ENCODE data around the gene MAEA.

MAEA gene

DNA sequence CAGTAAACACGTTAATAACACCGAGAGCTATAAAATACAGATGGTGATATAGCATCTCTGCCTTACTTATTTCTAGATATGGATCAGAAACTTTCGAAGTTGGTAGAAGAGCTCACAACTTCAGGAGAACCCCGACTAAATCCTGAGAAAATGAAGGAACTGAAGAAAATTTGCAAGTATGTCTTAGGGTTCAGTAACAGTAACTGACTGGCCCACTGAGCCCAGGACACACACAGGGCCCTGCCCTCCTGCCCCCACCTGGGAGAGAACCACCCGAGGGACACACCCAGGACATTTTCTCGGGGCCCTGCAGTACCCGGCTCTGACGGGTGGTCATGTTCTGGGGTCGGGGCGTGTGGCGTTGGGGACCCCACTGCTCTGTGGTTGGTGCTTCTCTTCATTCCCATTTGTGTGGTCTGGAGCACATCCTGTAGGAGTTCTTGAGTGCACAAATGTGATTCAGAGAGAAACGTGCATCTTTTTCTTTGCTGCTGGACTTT, 58.4 kb downstream of the MAEA start:
- peak overlapping the region; percentile 77 for H3K9ac ChIP-seq (ENCODE audit: low read depth, low read length, poor library complexity, severe bottlenecking)
- TF ChIP-seq, protein P1, sequence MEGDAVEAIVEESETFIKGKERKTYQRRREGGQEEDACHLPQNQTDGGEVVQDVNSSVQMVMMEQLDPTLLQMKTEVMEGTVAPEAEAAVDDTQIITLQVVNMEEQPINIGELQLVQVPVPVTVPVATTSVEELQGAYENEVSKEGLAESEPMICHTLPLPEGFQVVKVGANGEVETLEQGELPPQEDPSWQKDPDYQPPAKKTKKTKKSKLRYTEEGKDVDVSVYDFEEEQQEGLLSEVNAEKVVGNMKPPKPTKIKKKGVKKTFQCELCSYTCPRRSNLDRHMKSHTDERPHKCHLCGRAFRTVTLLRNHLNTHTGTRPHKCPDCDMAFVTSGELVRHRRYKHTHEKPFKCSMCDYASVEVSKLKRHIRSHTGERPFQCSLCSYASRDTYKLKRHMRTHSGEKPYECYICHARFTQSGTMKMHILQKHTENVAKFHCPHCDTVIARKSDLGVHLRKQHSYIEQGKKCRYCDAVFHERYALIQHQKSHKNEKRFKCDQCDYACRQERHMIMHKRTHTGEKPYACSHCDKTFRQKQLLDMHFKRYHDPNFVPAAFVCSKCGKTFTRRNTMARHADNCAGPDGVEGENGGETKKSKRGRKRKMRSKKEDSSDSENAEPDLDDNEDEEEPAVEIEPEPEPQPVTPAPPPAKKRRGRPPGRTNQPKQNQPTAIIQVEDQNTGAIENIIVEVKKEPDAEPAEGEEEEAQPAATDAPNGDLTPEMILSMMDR (conservative IDR thresholded peaks at IDR 0.05; ENCODE audit: low read length), result no peak
- no peak for TF ChIP-seq EZH2phosphoT487 (IDR thresholded peaks at IDR 0.05; ENCODE audit: borderline replicate concordance)
- H3K36me3 ChIP-seq (ENCODE audit: insufficient read depth, low read length), result no peaks in the 10 kb centered on the region
- no peaks in the 10 kb centered on the region for H3F3A ChIP-seq (ENCODE audit: low read depth)
- peaks cover 4% of the 10 kb centered on the region for H4K20me1 ChIP-seq (ENCODE audit: insufficient read depth, low read length, poor library complexity, severe bottlenecking)
- H3K4me2 ChIP-seq (ENCODE audit: low read depth, low read length, poor library complexity, severe bottlenecking), result peak overlapping the region; percentile 92
- H3K4me1 ChIP-seq (ENCODE audit: insufficient read depth, low read length, poor library complexity, severe bottlenecking), result peaks cover 29% of the 10 kb centered on the region
- H3K9me3 ChIP-seq (ENCODE audit: insufficient read depth, low read depth, low read length), result no peaks in the 10 kb centered on the region
- no peaks in the 10 kb centered on the region for H3K9me2 ChIP-seq (replicated peaks; ENCODE audit: low read depth, low read length)
- no peaks in the 10 kb centered on the region for H3K27me3 ChIP-seq (ENCODE audit: insufficient read depth, low read length, poor library complexity, severe bottlenecking)
- peak overlapping the region; percentile 73 for H3K4me3 ChIP-seq (ENCODE audit: low read length, poor library complexity, severe bottlenecking)
- H2AFZ ChIP-seq (ENCODE audit: low read length), result no peak overlapping the region
- H3K79me2 ChIP-seq (ENCODE audit: insufficient read depth, low read length), result peaks cover 25% of the 10 kb centered on the region

DNA sequence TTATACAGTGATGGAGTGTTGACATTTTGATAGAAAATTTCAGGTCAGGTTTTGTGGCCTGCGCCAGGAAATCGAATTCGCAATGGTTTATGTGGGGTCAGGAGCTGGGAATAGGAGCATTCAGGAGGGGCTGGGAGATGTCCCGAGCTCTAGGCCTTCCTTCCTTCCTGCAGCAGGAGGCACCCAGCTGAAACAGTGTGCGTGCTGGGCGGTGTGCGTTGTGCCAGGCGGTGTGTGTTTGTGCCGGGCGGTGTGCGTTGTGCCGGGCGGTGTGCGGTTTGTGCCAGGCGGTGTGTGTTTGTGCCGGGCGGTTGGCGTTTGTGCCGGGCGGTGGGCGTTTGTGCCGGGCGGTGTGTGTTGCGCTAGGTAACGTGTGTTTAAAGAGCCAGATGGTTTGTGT, 59.1 kb downstream of the MAEA start:
- H3K27me3 ChIP-seq (ENCODE audit: insufficient read depth, low read length, poor library complexity, severe bottlenecking), result no peaks in the 10 kb centered on the region
- peak overlapping the region; percentile 77 for H3K9ac ChIP-seq (ENCODE audit: low read depth, low read length, poor library complexity, severe bottlenecking)
- H3K4me2 ChIP-seq (ENCODE audit: low read depth, low read length, poor library complexity, severe bottlenecking), result peak overlapping the region; percentile 92
- H3K9me3 ChIP-seq (ENCODE audit: insufficient read depth, low read depth, low read length), result no peaks in the 10 kb centered on the region
- H3F3A ChIP-seq (ENCODE audit: low read depth), result no peaks in the 10 kb centered on the region
- no peak overlapping the region for H2AFZ ChIP-seq (ENCODE audit: low read length)
- peaks cover 25% of the 10 kb centered on the region for H3K79me2 ChIP-seq (ENCODE audit: insufficient read depth, low read length)
- H3K4me3 ChIP-seq (ENCODE audit: low read length, poor library complexity, severe bottlenecking), result peak overlapping the region; percentile 73
- TF ChIP-seq EZH2phosphoT487 (IDR thresholded peaks at IDR 0.05; ENCODE audit: borderline replicate concordance), result no peak
- TF ChIP-seq, protein P1 (conservative IDR thresholded peaks at IDR 0.05; ENCODE audit: low read length), result no peak
- H3K4me1 ChIP-seq (ENCODE audit: insufficient read depth, low read length, poor library complexity, severe bottlenecking), result peaks cover 29% of the 10 kb centered on the region
- no peaks in the 10 kb centered on the region for H3K36me3 ChIP-seq (ENCODE audit: insufficient read depth, low read length)
- peaks cover 4% of the 10 kb centered on the region for H4K20me1 ChIP-seq (ENCODE audit: insufficient read depth, low read length, poor library complexity, severe bottlenecking)
- no peaks in the 10 kb centered on the region for H3K9me2 ChIP-seq (replicated peaks; ENCODE audit: low read depth, low read length)

DNA sequence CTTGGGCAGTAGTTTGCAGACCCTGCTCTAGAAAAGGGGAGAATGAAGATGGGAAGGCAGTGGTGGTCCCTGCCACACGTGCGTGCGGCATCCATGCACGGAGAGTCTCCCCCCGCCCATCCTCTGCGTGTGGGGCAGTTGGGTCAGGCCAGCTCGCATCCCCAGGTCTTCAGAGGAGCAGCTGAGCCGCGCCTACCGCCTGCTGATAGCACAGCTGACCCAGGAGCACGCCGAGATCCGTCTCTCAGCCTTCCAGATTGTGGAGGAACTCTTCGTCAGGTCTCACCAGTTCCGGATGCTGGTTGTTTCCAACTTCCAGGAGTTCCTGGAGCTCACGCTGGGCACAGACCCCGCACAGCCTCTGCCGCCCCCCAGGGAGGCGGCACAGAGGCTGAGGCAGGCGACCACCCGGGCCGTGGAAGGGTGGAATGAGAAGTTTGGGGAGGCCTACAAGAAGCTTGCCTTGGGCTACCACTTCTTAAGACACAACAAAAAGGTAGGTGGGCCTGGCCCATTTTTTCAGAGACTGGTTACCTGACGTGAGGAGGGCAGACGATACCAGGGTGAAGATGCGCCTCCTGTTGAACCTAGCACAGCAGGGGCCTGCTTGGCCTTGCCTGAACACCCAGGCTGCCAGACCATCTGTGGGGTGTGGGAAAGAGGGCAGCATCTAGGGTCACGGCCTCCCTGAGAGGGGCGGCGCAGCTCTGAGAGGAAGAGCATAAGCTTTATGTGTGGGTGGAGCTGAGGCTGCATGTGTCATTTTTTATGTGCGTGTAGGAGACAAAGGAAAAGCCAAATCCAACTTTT, 59.9 kb downstream of the MAEA start:
- H3K4me3 ChIP-seq (ENCODE audit: low read length, poor library complexity, severe bottlenecking), result no peak overlapping the region
- H3K4me2 ChIP-seq (ENCODE audit: low read depth, low read length, poor library complexity, severe bottlenecking), result peak overlapping the region; percentile 92
- TF ChIP-seq, protein P1 (conservative IDR thresholded peaks at IDR 0.05; ENCODE audit: low read length), result no peak
- TF ChIP-seq EZH2phosphoT487 (IDR thresholded peaks at IDR 0.05; ENCODE audit: borderline replicate concordance), result no peak
- H2AFZ ChIP-seq (ENCODE audit: low read length), result no peak overlapping the region
- peaks cover 29% of the 10 kb centered on the region for H3K4me1 ChIP-seq (ENCODE audit: insufficient read depth, low read length, poor library complexity, severe bottlenecking)
- no peaks in the 10 kb centered on the region for H3K9me2 ChIP-seq (replicated peaks; ENCODE audit: low read depth, low read length)
- H3K9me3 ChIP-seq (ENCODE audit: insufficient read depth, low read depth, low read length), result no peaks in the 10 kb centered on the region
- H3K9ac ChIP-seq (ENCODE audit: low read depth, low read length, poor library complexity, severe bottlenecking), result peak overlapping the region; percentile 35
- H3K27me3 ChIP-seq (ENCODE audit: insufficient read depth, low read length, poor library complexity, severe bottlenecking), result no peaks in the 10 kb centered on the region
- peaks cover 4% of the 10 kb centered on the region for H4K20me1 ChIP-seq (ENCODE audit: insufficient read depth, low read length, poor library complexity, severe bottlenecking)
- H3K79me2 ChIP-seq (ENCODE audit: insufficient read depth, low read length), result peaks cover 25% of the 10 kb centered on the region
- H3F3A ChIP-seq (ENCODE audit: low read depth), result no peaks in the 10 kb centered on the region
- H3K36me3 ChIP-seq (ENCODE audit: insufficient read depth, low read length), result no peaks in the 10 kb centered on the region

Measured in Loucy (cell line).